Measurements from ENCODE around the gene SRCAP. TPM values are rescaled to one million over a fixed set of nuclear protein-coding genes. Genes with fewer than 3 reads are reported as not detected.

The SRCAP gene
- total RNA-seq, 4 donors from 2014 or later, result 31.6 to 59.3 (median 41.0) TPM

- Histone ChIP-seq H3K4me1 (peaks cover 18 to 47% (median 30%) of the 10 kb centered on the region in 4 donors), H3K4me3 (no peak overlapping the region), H3K27me3 (no peaks in the 10 kb centered on the region), H3K27ac (replicated peaks in 1 of 4) (no peak overlapping the region), H3K9me3 (no peaks in the 10 kb centered on the region), H3K36me3 (peaks cover 20 to 48% (median 38%) of the 10 kb centered on the region in 4 donors)
- DNase-seq (ENCODE audit: extremely low spot score), result no peak
- intact Hi-C loops (cut with DNase I), result no loop called here
- WGBS, result 95% methylated on average over 24 of the region's 63 CpGs
- TF ChIP-seq POLR2A (IDR thresholded peaks at IDR 0.05; ENCODE audit: low read depth) (no peak), EP300 (IDR thresholded peaks at IDR 0.05) (no peak), POLR2AphosphoS5 (IDR thresholded peaks at IDR 0.05) (no peak)
- TF ChIP-seq, protein P1, sequence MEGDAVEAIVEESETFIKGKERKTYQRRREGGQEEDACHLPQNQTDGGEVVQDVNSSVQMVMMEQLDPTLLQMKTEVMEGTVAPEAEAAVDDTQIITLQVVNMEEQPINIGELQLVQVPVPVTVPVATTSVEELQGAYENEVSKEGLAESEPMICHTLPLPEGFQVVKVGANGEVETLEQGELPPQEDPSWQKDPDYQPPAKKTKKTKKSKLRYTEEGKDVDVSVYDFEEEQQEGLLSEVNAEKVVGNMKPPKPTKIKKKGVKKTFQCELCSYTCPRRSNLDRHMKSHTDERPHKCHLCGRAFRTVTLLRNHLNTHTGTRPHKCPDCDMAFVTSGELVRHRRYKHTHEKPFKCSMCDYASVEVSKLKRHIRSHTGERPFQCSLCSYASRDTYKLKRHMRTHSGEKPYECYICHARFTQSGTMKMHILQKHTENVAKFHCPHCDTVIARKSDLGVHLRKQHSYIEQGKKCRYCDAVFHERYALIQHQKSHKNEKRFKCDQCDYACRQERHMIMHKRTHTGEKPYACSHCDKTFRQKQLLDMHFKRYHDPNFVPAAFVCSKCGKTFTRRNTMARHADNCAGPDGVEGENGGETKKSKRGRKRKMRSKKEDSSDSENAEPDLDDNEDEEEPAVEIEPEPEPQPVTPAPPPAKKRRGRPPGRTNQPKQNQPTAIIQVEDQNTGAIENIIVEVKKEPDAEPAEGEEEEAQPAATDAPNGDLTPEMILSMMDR (IDR thresholded peaks at IDR 0.05), result no peak
Observed at GRCh38 chr16:30782486-30783279, 83.7 kb downstream of the SRCAP start.

GRCh38 chr16:30783280-30784109 lies 84.5 kb downstream of the SRCAP start:
- no peaks in the 10 kb centered on the region for H3K27me3 ChIP-seq
- no peak for TF ChIP-seq POLR2AphosphoS5 (IDR thresholded peaks at IDR 0.05)
- TF ChIP-seq POLR2A (IDR thresholded peaks at IDR 0.05; ENCODE audit: low read depth), result no peak
- 98% methylated on average over 36 of the region's 57 CpGs for WGBS
- H3K9me3 ChIP-seq, result no peaks in the 10 kb centered on the region
- DNase-seq (ENCODE audit: extremely low spot score), result no peak
- H3K36me3 ChIP-seq, result peaks cover 20 to 48% (median 38%) of the 10 kb centered on the region in 4 donors
- H3K4me1 ChIP-seq, result peaks cover 19 to 44% (median 32%) of the 10 kb centered on the region in 4 donors
- H3K27ac ChIP-seq (replicated peaks in 1 of 4), result no peak overlapping the region
- no peak overlapping the region for H3K4me3 ChIP-seq
- intact Hi-C loops (cut with DNase I), result no loop called here

DNA sequence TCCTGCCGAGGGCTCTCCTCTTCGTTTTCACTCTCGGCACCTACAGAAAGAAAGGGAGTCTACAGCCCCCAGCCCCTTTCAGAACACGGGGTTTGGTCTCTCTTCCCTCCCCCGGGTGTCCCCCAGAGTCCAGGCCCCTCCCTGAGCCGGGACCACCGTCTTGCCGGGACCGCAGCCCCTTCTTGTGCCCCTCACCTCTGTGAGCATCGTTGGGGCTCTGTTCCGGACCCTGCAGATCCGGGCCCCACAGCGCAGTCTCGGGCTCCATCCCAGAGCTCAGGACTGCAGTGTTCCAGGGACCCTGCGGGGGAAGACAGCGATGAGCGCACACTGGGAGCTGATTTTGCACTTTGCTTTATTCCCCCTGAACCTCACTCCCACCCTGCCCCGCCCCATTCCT lies 85.2 kb downstream of the SRCAP start:
- Histone ChIP-seq H3K27me3 (no peaks in the 10 kb centered on the region), H3K36me3 (peaks cover 20 to 48% (median 38%) of the 10 kb centered on the region in 4 donors), H3K9me3 (no peaks in the 10 kb centered on the region), H3K4me3 (no peak overlapping the region), H3K4me1 (peaks cover 19 to 39% (median 29%) of the 10 kb centered on the region in 4 donors), H3K27ac (replicated peaks in 1 of 4) (no peak overlapping the region)
- intact Hi-C loops (cut with DNase I), result no loop called here
- DNase-seq (ENCODE audit: extremely low spot score), result no peak
- TF ChIP-seq POLR2A (IDR thresholded peaks at IDR 0.05; ENCODE audit: low read depth) (no peak), POLR2AphosphoS5 (IDR thresholded peaks at IDR 0.05) (no peak), EP300 (IDR thresholded peaks at IDR 0.05) (no peak)
- TF ChIP-seq, protein P1 (IDR thresholded peaks at IDR 0.05), result no peak
- 84% methylated on average over 18 of the region's 18 CpGs for WGBS

- peak overlapping the region; percentile 91 to 97 (median 94) for H3K27ac ChIP-seq (replicated peaks in 1 of 4)
- peak overlapping the region; percentile 77 to 99 (median 98) for H3K4me3 ChIP-seq
- intact Hi-C loops (cut with DNase I), result loop anchor here (2.0 kb wide), 1 partner anchor 19 kb away; no protein-coding TSS in a partner anchor
- H3K9me3 ChIP-seq, result no peaks in the 10 kb centered on the region
- no peaks in the 10 kb centered on the region for H3K27me3 ChIP-seq
- TF ChIP-seq EP300 (IDR thresholded peaks at IDR 0.05), result no peak
- no peak for TF ChIP-seq POLR2A (IDR thresholded peaks at IDR 0.05; ENCODE audit: low read depth)
- TF ChIP-seq, protein P1 (IDR thresholded peaks at IDR 0.05), result no peak
- TF ChIP-seq POLR2AphosphoS5 (IDR thresholded peaks at IDR 0.05), result no peak
- peaks cover 20 to 42% (median 38%) of the 10 kb centered on the region in 4 donors for H3K36me3 ChIP-seq
- 69% methylated on average over 7 of the region's 7 CpGs for WGBS
- DNase-seq (ENCODE audit: extremely low spot score), result no peak
- peaks cover 19 to 39% (median 29%) of the 10 kb centered on the region in 4 donors for H3K4me1 ChIP-seq
Observed at GRCh38 chr16:30785126-30786106, 86.4 kb downstream of the SRCAP start.

Data from esophagus muscularis mucosa (tissue), 4 donors.